Osteoblast (primary cell): ENCODE results near the gene ZFC3H1. TPM values are rescaled to one million over a fixed set of nuclear protein-coding genes. Genes with fewer than 3 reads are reported as not detected.

Experiments
- DNase-seq: peaks from one replicate; pipeline ENCODE4 v3.0.0; 2011; ENCODE audit warnings: low spot score, mixed read lengths; ENCODE audit not compliant: insufficient read length; ENCODE audit errors: missing footprints
- H2AFZ ChIP-seq: 2 replicates; pipeline ENCODE4 v1.6.0; 2011; ENCODE audit warnings: mild to moderate bottlenecking, low read length
- H3K27ac ChIP-seq: 2 replicates; pipeline ENCODE4 v1.5.1; 2011; ENCODE audit warnings: mild to moderate bottlenecking, low read depth, low read length, moderate library complexity
- H3K27me3 ChIP-seq: 2 replicates; pipeline ENCODE4 v1.6.0; 2012; ENCODE audit warnings: mild to moderate bottlenecking, control low read depth, inconsistent platforms, low read length, moderate library complexity; ENCODE audit not compliant: insufficient read depth
- H3K36me3 ChIP-seq: 2 replicates; pipeline ENCODE4 v1.5.1; 2011; ENCODE audit warnings: mild to moderate bottlenecking, low read length, control low read depth, moderate library complexity; ENCODE audit not compliant: insufficient read depth
- H3K4me1 ChIP-seq: 2 replicates; pipeline ENCODE4 v1.5.1; 2011; ENCODE audit warnings: mild to moderate bottlenecking, low read length, control low read depth, moderate library complexity; ENCODE audit not compliant: insufficient read depth
- H3K4me2 ChIP-seq: 2 replicates; pipeline ENCODE4 v1.6.0; 2011; ENCODE audit warnings: mild to moderate bottlenecking, low read length; ENCODE audit not compliant: insufficient read depth
- H3K4me3 ChIP-seq: fragments of 200-600 bp; sonication (generic); 3 replicates; pipeline ENCODE4 v1.5.1; 2012; ENCODE audit warnings: mild to moderate bottlenecking, low read length, inconsistent platforms; ENCODE audit not compliant: insufficient read depth
- H3K79me2 ChIP-seq: 2 replicates; pipeline ENCODE4 v1.6.0; 2012; ENCODE audit warnings: mild to moderate bottlenecking, low read length, control low read depth, inconsistent platforms; ENCODE audit not compliant: insufficient read depth
- H3K9me3 ChIP-seq: 2 replicates; pipeline ENCODE4 v1.5.1; 2011; ENCODE audit warnings: low read depth, low read length, control low read depth
- H4K20me1 ChIP-seq: 2 replicates; pipeline ENCODE4 v1.6.0; 2012; ENCODE audit warnings: mild to moderate bottlenecking, low read length, control low read depth; ENCODE audit not compliant: insufficient read depth
- total RNA-seq: library from RNA; depleted of rRNA; stranded (reverse); fragments of >200 nt; gene quantifications from 2 replicates; pipeline ENCODE4 v1.2.3, GENCODE V29; 2012
- TF ChIP-seq, protein P1 (sequence below): IDR thresholded peaks from 2 replicates; pipeline ENCODE4 v1.5.1; 2011; ENCODE audit warnings: mild to moderate bottlenecking, low read depth, low read length, moderate library complexity; ENCODE audit errors: extremely low read depth

ZFC3H1 gene
- total RNA-seq, 1 donor = 36.6 TPM

DNA sequence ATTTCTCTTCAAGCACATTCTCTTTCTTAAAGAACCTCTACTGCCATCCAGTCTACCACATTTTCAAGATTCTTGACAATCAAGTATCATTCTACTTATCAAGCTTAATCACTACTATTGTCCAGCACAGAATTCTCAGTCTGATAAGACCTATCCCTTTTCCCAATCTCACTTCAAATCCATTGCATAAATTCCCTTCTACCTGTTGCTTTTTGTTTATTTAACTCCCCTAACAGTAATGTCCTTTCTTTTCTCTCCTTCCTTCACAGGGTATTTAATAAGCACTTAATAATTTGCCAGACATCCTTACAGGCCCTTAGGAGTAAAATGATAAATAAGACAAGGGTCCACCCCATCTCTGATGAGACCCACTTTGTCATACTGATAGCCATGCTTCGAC, 41.7 kb downstream of the ZFC3H1 start:
- peaks cover 2% of the 10 kb centered on the region for H4K20me1 ChIP-seq
- H3K4me1 ChIP-seq = peaks cover 5% of the 10 kb centered on the region
- H3K4me3 ChIP-seq = no peak overlapping the region
- H3K79me2 ChIP-seq = peaks cover 36% of the 10 kb centered on the region
- H3K4me2 ChIP-seq = no peak overlapping the region
- no peak overlapping the region for H2AFZ ChIP-seq
- H3K36me3 ChIP-seq = peaks cover 93% of the 10 kb centered on the region
- TF ChIP-seq, protein P1, sequence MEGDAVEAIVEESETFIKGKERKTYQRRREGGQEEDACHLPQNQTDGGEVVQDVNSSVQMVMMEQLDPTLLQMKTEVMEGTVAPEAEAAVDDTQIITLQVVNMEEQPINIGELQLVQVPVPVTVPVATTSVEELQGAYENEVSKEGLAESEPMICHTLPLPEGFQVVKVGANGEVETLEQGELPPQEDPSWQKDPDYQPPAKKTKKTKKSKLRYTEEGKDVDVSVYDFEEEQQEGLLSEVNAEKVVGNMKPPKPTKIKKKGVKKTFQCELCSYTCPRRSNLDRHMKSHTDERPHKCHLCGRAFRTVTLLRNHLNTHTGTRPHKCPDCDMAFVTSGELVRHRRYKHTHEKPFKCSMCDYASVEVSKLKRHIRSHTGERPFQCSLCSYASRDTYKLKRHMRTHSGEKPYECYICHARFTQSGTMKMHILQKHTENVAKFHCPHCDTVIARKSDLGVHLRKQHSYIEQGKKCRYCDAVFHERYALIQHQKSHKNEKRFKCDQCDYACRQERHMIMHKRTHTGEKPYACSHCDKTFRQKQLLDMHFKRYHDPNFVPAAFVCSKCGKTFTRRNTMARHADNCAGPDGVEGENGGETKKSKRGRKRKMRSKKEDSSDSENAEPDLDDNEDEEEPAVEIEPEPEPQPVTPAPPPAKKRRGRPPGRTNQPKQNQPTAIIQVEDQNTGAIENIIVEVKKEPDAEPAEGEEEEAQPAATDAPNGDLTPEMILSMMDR = no peak
- H3K9me3 ChIP-seq = no peaks in the 10 kb centered on the region
- no peaks in the 10 kb centered on the region for H3K27me3 ChIP-seq
- no peak for DNase-seq
- H3K27ac ChIP-seq = no peak overlapping the region

DNA sequence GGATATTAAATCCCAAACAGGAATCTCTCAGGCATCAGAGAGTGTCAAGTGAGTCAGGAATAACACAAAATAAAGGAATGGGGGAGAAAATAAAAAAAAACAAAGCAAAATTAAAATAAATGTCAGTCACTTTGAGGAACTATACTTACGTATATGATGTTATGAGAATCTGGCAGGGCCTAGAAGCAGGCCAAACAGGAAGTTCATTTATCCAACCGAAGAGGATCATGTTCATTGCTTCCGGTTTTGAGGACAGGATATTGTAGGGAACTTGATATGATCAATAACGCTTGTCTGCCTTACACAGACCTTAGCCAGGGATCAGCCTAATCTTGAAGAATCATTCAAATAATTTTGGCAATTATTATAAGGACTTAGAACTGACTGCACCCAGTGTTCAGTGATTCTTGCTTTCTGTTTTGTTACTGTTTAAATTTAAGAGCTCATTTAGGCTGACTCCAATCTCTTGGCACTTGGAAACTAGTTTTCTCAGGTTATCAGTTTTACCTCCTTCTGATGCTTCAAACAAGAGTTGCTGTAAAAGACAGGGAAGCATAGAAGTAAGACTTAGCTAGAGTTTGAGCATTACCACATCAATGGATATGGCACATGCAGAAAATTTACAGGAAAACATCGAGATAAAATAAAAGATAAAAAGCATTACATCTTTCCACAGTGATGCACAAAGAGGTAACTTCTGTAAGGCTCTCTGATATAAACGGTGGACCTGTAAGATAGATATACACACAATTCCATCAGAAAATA, 53.4 kb downstream of the ZFC3H1 start:
- Histone ChIP-seq H3K27me3 (no peaks in the 10 kb centered on the region), H3K36me3 (peaks cover 89% of the 10 kb centered on the region), H3K4me3 (no peak overlapping the region), H3K9me3 (no peaks in the 10 kb centered on the region), H3K4me1 (no peaks in the 10 kb centered on the region), H4K20me1 (peaks cover 7% of the 10 kb centered on the region), H3K79me2 (no peaks in the 10 kb centered on the region), H3K27ac (no peak overlapping the region), H2AFZ (no peak overlapping the region), H3K4me2 (no peak overlapping the region)
- no peak for DNase-seq
- TF ChIP-seq, protein P1 = no peak

DNA sequence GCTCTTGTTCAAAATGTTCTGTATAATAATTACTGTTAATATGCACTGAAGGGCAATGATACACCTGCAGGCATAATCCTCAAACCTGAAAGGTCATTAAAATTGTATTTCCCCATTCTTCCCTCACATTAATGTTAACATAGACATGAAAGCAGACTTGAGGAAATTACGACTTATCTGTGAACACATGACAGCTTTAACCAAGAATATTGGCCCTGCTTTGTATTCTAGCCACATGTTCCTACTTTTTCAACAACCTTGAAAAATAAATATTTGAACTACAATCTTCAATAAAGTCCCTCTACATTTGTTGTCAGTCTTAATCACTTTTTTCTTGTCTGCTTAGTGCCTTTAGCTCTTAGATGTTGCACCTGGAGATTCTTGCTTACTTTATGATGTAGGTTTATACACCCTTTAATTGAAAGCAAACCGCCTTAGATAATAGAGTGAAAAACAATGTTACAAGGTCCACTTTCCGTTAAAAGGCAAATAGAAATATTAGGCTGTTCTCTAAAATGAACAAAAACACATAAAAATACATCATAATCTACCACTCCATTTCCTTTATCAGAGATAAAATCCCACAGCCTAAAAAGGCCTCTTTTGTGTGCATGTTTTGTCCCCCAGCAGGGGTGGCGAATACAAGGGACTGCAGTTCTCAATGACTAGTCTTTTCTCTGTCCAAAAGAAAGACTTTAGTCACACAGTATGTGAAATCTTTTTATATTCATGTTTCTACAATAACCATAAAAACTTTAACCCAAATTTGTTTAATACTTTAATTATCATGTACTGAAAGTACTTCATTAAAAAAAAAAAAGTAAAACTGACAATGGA, 55.9 kb downstream of the ZFC3H1 start:
- peaks cover 7% of the 10 kb centered on the region for H4K20me1 ChIP-seq
- TF ChIP-seq, protein P1 = no peak
- no peaks in the 10 kb centered on the region for H3K9me3 ChIP-seq
- DNase-seq = no peak
- H3K27ac ChIP-seq = no peak overlapping the region
- H3K4me2 ChIP-seq = no peak overlapping the region
- H2AFZ ChIP-seq = no peak overlapping the region
- peaks cover 65% of the 10 kb centered on the region for H3K36me3 ChIP-seq
- no peaks in the 10 kb centered on the region for H3K79me2 ChIP-seq
- no peak overlapping the region for H3K4me3 ChIP-seq
- H3K4me1 ChIP-seq = peaks cover 6% of the 10 kb centered on the region
- no peaks in the 10 kb centered on the region for H3K27me3 ChIP-seq

DNA sequence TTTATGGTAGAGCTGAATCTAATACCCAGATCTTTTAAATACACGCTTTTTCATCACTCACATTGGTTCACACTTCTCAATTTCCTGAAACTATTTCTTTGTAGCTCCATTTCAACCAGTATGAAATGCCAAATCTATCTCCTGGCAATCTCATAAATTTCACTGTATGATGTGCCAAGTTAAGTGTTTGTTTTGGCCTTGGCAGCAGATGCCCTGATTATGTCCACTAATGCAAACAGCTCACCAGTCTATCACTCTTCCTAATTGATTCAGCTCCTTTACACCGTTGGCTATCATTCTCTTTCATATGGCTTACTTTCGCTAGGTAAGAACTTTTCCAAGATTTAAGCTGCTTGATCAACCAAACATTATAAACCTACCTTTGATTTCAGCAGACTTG, 58.6 kb downstream of the ZFC3H1 start:
- Histone ChIP-seq H3K27ac (no peak overlapping the region), H2AFZ (no peak overlapping the region), H3K27me3 (no peaks in the 10 kb centered on the region), H3K4me2 (no peak overlapping the region), H3K79me2 (no peaks in the 10 kb centered on the region), H3K4me3 (no peak overlapping the region), H3K9me3 (no peaks in the 10 kb centered on the region), H3K4me1 (peaks cover 6% of the 10 kb centered on the region), H4K20me1 (peaks cover 7% of the 10 kb centered on the region), H3K36me3 (peaks cover 40% of the 10 kb centered on the region)
- no peak for DNase-seq
- TF ChIP-seq, protein P1 = no peak
